K562 (cell line): Measurements from ENCODE around the gene PPIF. TPM values are rescaled to one million over a fixed set of nuclear protein-coding genes. Genes with fewer than 3 reads are reported as not detected.

Source experiments
- EP300 ChIP-seq: IDR thresholded peaks from 2 replicates; pipeline ENCODE4 v1.6.1; 2012; ENCODE audit warnings: low read length, improper control_type of control experiment
- FOXM1 ChIP-seq, 2 experiments: fragments of 450-650 bp in 1 of 2; sonication (generic) in 1 of 2; formaldehyde crosslinking in 1 of 2; IDR thresholded peaks; 2 replicates each; pipeline versions ENCODE4 v1.6.1 to v1.9.0; 2017 to 2022; ENCODE audit warnings: low read depth in 2 of 2, mild to moderate bottlenecking in 2 of 2, missing genetic modification reagents in 1 of 2, moderate library complexity in 1 of 2
- NEUROD1 ChIP-seq: fragments of 150-350 bp; IDR thresholded peaks from 2 replicates; pipeline ENCODE4 v1.6.1; 2014; ENCODE audit warnings: borderline replicate concordance, low read length, low read depth; ENCODE audit not compliant: partially characterized antibody
- PCBP2 ChIP-seq: fragments of 200-400 bp; formaldehyde crosslinking; IDR thresholded peaks from 2 replicates; pipeline ENCODE4 v1.6.1; 2018; ENCODE audit warnings: low read length, low read depth, mild to moderate bottlenecking, moderate library complexity; ENCODE audit not compliant: poor library complexity, severe bottlenecking
- ZC3H11A ChIP-seq: IDR thresholded peaks from 2 replicates; pipeline ENCODE4 v1.6.1; 2012; ENCODE audit warnings: low read depth, low read length, improper control_type of control experiment
- ZNF584 ChIP-seq: fragments of 200-800 bp; sonication (Bioruptor generic); IDR thresholded peaks from 2 replicates; pipeline ENCODE4 v1.6.1; 2016; ENCODE audit warnings: low read depth, mild to moderate bottlenecking, missing genetic modification characterization, missing compliant biosample characterization
- ZNF668 ChIP-seq: fragments of 250-450 bp; sonication (Bioruptor Pico); IDR thresholded peaks from 2 replicates; pipeline ENCODE4 v1.8.0; 2022; ENCODE audit warnings: mild to moderate bottlenecking, inconsistent platforms
- ZNF699 ChIP-seq: fragments of 250-450 bp; sonication (Bioruptor Pico); IDR thresholded peaks from 2 replicates; pipeline ENCODE4 v1.8.0; 2021; ENCODE audit warnings: mild to moderate bottlenecking, moderate library complexity; ENCODE audit not compliant: insufficient replicate concordance
- polyA plus RNA-seq, 8 experiments: library from polyadenylated mRNA; depleted of rRNA in 4 of 8; stranded (reverse) in 5 of 8; unstranded in 3 of 8; fragments of >200 nt; fragmentation: Nextera tagmentation in 2 of 8; fragmentation: Illumina TruSeq in 1 of 8; extraction: Ambion mirVana in 2 of 8; extraction: Trizol in 1 of 8; gene quantifications; 2 replicates each; pipeline versions ENCODE4 v1.2.1 to v1.2.3, GENCODE V29; 2011 to 2014; ENCODE audit warnings: inconsistent platforms in 1 of 8, missing spikeins in 1 of 8
- total RNA-seq, 7 experiments: library from RNA; depleted of rRNA in 6 of 7; stranded (reverse); fragments of >200 nt in 6 of 7; fragmentation: Illumina TruSeq in 2 of 7; extraction: Trizol in 2 of 7; gene quantifications; 2 replicates each; pipeline versions ENCODE4 v1.2.1 to v1.2.3, GENCODE V29; 2011 to 2021; ENCODE audit warnings: low replicate concordance in 1 of 7
- TF ChIP-seq, protein P1 (sequence below): fragments of 450-650 bp; conservative IDR thresholded peaks from 2 replicates; pipeline ENCODE4 v1.6.1; 2016; ENCODE audit warnings: missing genetic modification characterization, low read depth, mild to moderate bottlenecking, control low read depth, missing compliant biosample characterization
- TF ChIP-seq, protein P2 (sequence below): fragments of 450-650 bp; IDR thresholded peaks from 2 replicates; pipeline ENCODE4 v1.6.1; 2017; ENCODE audit warnings: mild to moderate bottlenecking, moderate library complexity
- TF ChIP-seq, protein P3 (sequence below), 2 experiments: fragments of 450-650 bp in 1 of 2; sonication (generic) in 1 of 2; formaldehyde crosslinking in 1 of 2; IDR thresholded peaks; 2 replicates each; pipeline versions ENCODE4 v1.7.1 to v1.9.0; 2016 to 2022; ENCODE audit warnings: inconsistent platforms in 1 of 2, mild to moderate bottlenecking in 1 of 2, missing genetic modification reagents in 1 of 2

PPIF gene
- total and polyA plus RNA-seq, 9 of the 15 experiments (the other 6 are each of a cell fraction or from before 2014, with no cell fraction given) = 40.9 to 287 (median 117) TPM

DNA sequence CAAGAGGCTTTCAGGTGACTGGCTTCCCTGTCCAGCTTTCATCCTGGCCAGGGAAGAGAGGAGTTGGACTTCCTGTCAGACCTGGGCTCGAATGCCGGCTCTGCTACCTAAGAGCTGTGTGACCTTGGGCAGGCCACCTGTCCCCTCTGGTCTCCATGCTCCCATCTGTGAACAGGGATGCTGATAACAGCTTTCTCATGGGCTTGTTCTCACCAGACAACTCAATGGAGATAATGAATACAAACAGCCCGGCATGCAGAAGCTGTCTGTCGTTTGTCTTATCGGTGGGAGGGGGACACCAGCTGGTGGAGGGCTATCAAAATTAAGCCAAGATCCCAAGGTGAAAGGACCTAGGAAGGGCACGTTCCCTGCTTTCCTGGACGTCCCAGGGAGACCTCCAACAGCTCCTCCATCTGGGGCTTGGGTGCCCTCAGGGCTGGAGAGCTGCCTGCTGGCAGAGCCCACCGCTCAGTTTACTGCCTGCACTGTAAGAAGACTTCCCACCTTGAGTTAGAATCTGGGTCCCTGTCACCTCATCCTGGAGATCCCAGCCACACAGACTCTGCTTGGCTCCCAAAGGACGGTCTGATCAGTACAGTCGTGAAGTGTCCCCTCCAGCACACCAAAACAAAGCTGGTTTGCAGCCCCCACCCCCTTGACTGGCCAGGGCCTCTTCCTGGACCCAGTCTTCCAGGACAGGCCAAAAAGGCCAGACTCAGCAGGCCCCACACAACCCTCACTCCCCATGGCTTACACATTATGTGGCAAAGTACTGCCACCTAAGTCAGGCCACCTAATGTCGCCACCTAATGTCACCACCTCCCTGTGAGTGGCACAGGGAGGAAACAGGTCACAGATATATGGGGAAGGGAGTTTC, 40.9 kb downstream of the PPIF start (continued):
- TF ChIP-seq, protein P1, sequence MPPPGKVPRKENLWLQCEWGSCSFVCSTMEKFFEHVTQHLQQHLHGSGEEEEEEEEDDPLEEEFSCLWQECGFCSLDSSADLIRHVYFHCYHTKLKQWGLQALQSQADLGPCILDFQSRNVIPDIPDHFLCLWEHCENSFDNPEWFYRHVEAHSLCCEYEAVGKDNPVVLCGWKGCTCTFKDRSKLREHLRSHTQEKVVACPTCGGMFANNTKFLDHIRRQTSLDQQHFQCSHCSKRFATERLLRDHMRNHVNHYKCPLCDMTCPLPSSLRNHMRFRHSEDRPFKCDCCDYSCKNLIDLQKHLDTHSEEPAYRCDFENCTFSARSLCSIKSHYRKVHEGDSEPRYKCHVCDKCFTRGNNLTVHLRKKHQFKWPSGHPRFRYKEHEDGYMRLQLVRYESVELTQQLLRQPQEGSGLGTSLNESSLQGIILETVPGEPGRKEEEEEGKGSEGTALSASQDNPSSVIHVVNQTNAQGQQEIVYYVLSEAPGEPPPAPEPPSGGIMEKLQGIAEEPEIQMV (tag) = no peak
- TF ChIP-seq ZC3H11A (no peak), ZNF699 (CRISPR knock-in tag) (no peak), EP300 (peak; percentile 44; the same call in 1 of the 2 replicates), ZNF668 (CRISPR knock-in tag) (no peak), NEUROD1 (no peak), PCBP2 (no peak), FOXM1 (IDR thresholded peaks at IDR 0.05; ENCODE audit: low read depth) (peak; percentile 44; the same call in 1 of the 2 replicates), FOXM1 (CRISPR knock-in tag; IDR thresholded peaks at IDR 0.05; ENCODE audit: low read depth) (no peak), ZNF584 (CRISPR knock-in tag) (no peak)
- TF ChIP-seq, protein P2, sequence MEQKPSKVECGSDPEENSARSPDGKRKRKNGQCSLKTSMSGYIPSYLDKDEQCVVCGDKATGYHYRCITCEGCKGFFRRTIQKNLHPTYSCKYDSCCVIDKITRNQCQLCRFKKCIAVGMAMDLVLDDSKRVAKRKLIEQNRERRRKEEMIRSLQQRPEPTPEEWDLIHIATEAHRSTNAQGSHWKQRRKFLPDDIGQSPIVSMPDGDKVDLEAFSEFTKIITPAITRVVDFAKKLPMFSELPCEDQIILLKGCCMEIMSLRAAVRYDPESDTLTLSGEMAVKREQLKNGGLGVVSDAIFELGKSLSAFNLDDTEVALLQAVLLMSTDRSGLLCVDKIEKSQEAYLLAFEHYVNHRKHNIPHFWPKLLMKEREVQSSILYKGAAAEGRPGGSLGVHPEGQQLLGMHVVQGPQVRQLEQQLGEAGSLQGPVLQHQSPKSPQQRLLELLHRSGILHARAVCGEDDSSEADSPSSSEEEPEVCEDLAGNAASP = no peak
- TF ChIP-seq, protein P3, sequence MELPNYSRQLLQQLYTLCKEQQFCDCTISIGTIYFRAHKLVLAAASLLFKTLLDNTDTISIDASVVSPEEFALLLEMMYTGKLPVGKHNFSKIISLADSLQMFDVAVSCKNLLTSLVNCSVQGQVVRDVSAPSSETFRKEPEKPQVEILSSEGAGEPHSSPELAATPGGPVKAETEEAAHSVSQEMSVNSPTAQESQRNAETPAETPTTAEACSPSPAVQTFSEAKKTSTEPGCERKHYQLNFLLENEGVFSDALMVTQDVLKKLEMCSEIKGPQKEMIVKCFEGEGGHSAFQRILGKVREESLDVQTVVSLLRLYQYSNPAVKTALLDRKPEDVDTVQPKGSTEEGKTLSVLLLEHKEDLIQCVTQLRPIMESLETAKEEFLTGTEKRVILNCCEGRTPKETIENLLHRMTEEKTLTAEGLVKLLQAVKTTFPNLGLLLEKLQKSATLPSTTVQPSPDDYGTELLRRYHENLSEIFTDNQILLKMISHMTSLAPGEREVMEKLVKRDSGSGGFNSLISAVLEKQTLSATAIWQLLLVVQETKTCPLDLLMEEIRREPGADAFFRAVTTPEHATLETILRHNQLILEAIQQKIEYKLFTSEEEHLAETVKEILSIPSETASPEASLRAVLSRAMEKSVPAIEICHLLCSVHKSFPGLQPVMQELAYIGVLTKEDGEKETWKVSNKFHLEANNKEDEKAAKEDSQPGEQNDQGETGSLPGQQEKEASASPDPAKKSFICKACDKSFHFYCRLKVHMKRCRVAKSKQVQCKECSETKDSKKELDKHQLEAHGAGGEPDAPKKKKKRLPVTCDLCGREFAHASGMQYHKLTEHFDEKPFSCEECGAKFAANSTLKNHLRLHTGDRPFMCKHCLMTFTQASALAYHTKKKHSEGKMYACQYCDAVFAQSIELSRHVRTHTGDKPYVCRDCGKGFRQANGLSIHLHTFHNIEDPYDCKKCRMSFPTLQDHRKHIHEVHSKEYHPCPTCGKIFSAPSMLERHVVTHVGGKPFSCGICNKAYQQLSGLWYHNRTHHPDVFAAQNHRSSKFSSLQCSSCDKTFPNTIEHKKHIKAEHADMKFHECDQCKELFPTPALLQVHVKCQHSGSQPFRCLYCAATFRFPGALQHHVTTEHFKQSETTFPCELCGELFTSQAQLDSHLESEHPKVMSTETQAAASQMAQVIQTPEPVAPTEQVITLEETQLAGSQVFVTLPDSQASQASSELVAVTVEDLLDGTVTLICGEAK (IDR thresholded peaks at IDR 0.05) = no peak
- TF ChIP-seq, protein P3 (CRISPR knock-in tag; IDR thresholded peaks at IDR 0.05) = no peak
